K562 (cell line): ENCODE measurements around the gene THAP8. TPM values are rescaled to one million over a fixed set of nuclear protein-coding genes. Genes with fewer than 3 reads are reported as not detected.

Source experiments
- ATAC-seq: fragments of 200-7000 bp; cut with Tn5 transposase; 3 replicates; pipeline ENCODE4 v1.9.1; 2020; ENCODE audit warnings: moderate library complexity
- BruUV-seq: library from RNA; stranded (reverse); fragments of 400-500 nt; replicated peaks from 2 replicates; lab custom pipeline; 2021; lab: Mats Ljungman, UMichigan
- CTCF ChIA-PET: fragments of 300-600 bp; formaldehyde crosslinking; extraction: SDS; loops from one replicate; lab custom pipeline; 2021; ENCODE audit warnings: low intra/inter-chr PET ratio; lab: Yijun Ruan, JAX
- POLR2A ChIA-PET: fragments of 300-600, 350-650 bp; sonication (Branson Sonifier 250); formaldehyde crosslinking; extraction: SDS; loops from one replicate; lab custom pipeline; 2021; ENCODE audit warnings: antibody characterized with exemption, inconsistent platforms; lab: Yijun Ruan, JAX
- DNase-seq, 4 experiments: peaks; one replicate each; pipeline versions ENCODE4 v3.0.0 to v3.0.0-alpha.2; 2011 to 2018; ENCODE audit warnings: low spot score in 3 of 4, mixed read lengths in 3 of 4; ENCODE audit errors: extremely low read depth in 1 of 4
- FAIRE-seq: peaks from 2 replicates; lab custom pipeline; 2011; peaks lifted over from hg19 to GRCh38; lab: Jason Lieb, UNC
- H2AFZ ChIP-seq: 2 replicates; pipeline ENCODE4 v1.6.0; 2011; ENCODE audit warnings: low read depth, low read length, control low read depth, inconsistent platforms
- H3K27ac ChIP-seq: fragments of 200-600 bp; 3 replicates; pipeline ENCODE4 v1.8.0; 2011; ENCODE audit warnings: low read depth, mild to moderate bottlenecking, control low read depth, inconsistent platforms, low read length, moderate library complexity, mixed read lengths; ENCODE audit errors: extremely low read depth
- H3K27me3 ChIP-seq, 2 experiments: fragments of 300-600 bp in 1 of 2; 2 replicates in 1 of 2; 3 replicates in 1 of 2; pipeline versions ENCODE4 v1.6.0 to v1.8.0; 2011; ENCODE audit warnings: inconsistent platforms in 2 of 2, low read length in 2 of 2, mild to moderate bottlenecking in 1 of 2, mixed read lengths in 1 of 2, moderate library complexity in 1 of 2; ENCODE audit not compliant: control insufficient read depth in 2 of 2, insufficient read depth in 2 of 2
- H3K36me3 ChIP-seq: fragments of 300-600 bp; 3 replicates; pipeline ENCODE4 v1.8.0; 2011; ENCODE audit warnings: mild to moderate bottlenecking, low read length, inconsistent platforms; ENCODE audit not compliant: control insufficient read depth, insufficient read depth
- H3K4me1 ChIP-seq, 2 experiments: fragments of 200-600 bp in 1 of 2; replicated peaks in 1 of 2; 2 replicates in 1 of 2; 3 replicates in 1 of 2; pipeline versions ENCODE4 v1.5.1 to v1.8.0; 2011; ENCODE audit warnings: inconsistent platforms in 2 of 2, low read length in 2 of 2, mild to moderate bottlenecking in 1 of 2, mixed read lengths in 1 of 2, moderate library complexity in 1 of 2; ENCODE audit not compliant: control insufficient read depth in 2 of 2, insufficient read depth in 2 of 2
- H3K4me2 ChIP-seq: 2 replicates; pipeline ENCODE4 v1.6.1; 2011; ENCODE audit warnings: low read length, control low read depth, inconsistent platforms, mixed read lengths; ENCODE audit not compliant: insufficient read depth
- H3K4me3 ChIP-seq: fragments of 200-600 bp; sonication (generic), shearing (Covaris generic); 2 replicates; pipeline ENCODE4 v1.5.1; 2016; ENCODE audit warnings: control low read depth, inconsistent platforms
- H3K79me2 ChIP-seq: fragments of 200-600 bp; 3 replicates; pipeline ENCODE4 v1.8.0; 2011; ENCODE audit warnings: low read length, inconsistent platforms; ENCODE audit not compliant: control insufficient read depth, insufficient read depth
- H3K9ac ChIP-seq, 2 experiments: 2 replicates each; pipeline versions ENCODE4 v1.6.0 to v1.6.1; 2011; ENCODE audit warnings: low read depth in 2 of 2, low read length in 2 of 2, control low read depth in 1 of 2, inconsistent platforms in 1 of 2, mild to moderate bottlenecking in 1 of 2, mixed read lengths in 1 of 2; ENCODE audit not compliant: insufficient read depth in 1 of 2
- H3K9me1 ChIP-seq: one replicate; pipeline ENCODE4 v1.6.0; 2011; ENCODE audit warnings: inconsistent platforms, mild to moderate bottlenecking, low read length, moderate library complexity; ENCODE audit not compliant: control insufficient read depth, insufficient read depth
- H3K9me3 ChIP-seq: replicated peaks from 2 replicates; pipeline ENCODE4 v1.5.1; 2011; ENCODE audit warnings: low read depth, low read length, inconsistent platforms; ENCODE audit not compliant: control insufficient read depth, insufficient read depth
- H4K20me1 ChIP-seq: replicated peaks from 2 replicates; pipeline ENCODE4 v1.6.1; 2011; ENCODE audit warnings: low read length, inconsistent platforms, mixed read lengths; ENCODE audit not compliant: control insufficient read depth, insufficient read depth
- ARID3B ChIP-seq: fragments of 250-450 bp; sonication (Bioruptor Pico); IDR thresholded peaks from 2 replicates; pipeline ENCODE4 v1.4.0; 2020; ENCODE audit warnings: borderline replicate concordance
- CBX8 ChIP-seq: fragments of 200-600 bp; sonication (generic); IDR thresholded peaks from 2 replicates; pipeline ENCODE4 v1.6.1; 2012; ENCODE audit warnings: borderline replicate concordance, mixed run types, low read depth, mild to moderate bottlenecking, moderate library complexity, mixed read lengths, low read length, control low read depth, inconsistent platforms; ENCODE audit not compliant: poor library complexity, severe bottlenecking; ENCODE audit errors: extremely low read depth
- GTF2E2 ChIP-seq: fragments of 200-800 bp; sonication (Bioruptor generic); IDR thresholded peaks from 2 replicates; pipeline ENCODE4 v1.6.1; 2016; ENCODE audit warnings: missing genetic modification characterization, missing compliant biosample characterization
- PKNOX1 ChIP-seq: fragments of 450-650 bp; IDR thresholded peaks from 2 replicates; pipeline ENCODE4 v1.6.1; 2016
- ZNF274 ChIP-seq: IDR thresholded peaks from 2 replicates; pipeline ENCODE4 v1.6.1; 2011; ENCODE audit warnings: low read depth, mild to moderate bottlenecking, low read length, moderate library complexity, borderline replicate concordance
- ZNF780A ChIP-seq: fragments of 250-450 bp; sonication (Bioruptor Pico); IDR thresholded peaks from 2 replicates; pipeline ENCODE4 v1.5.0; 2021; ENCODE audit warnings: mild to moderate bottlenecking
- WGBS: fragments of 100-300 bp; shearing (Covaris generic); methylation state at CpG from one replicate; pipeline ENCODE4 v1.1.6; 2016; ENCODE audit warnings: low coverage, mixed read lengths; ENCODE audit not compliant: insufficient coverage; ENCODE audit errors: missing lambda C conversion rate; 5-methylcytosine and 5-hydroxymethylcytosine counted together
- in situ Hi-C: fragments of 300-500 bp; cut with MboI; formaldehyde crosslinking; loops from 4 replicates; pipeline ENCODE4 v1.15.0; 2018; ENCODE audit warnings: inconsistent platforms, mixed read lengths
- intact Hi-C: fragments of 100-400 bp; cut with micrococcal nuclease; formaldehyde crosslinking; loops from 2 replicates; pipeline ENCODE4 v1.14.2; 2022
- polyA plus RNA-seq, 8 experiments: library from polyadenylated mRNA; depleted of rRNA in 4 of 8; stranded (reverse) in 5 of 8; unstranded in 3 of 8; fragments of >200 nt; fragmentation: Nextera tagmentation in 2 of 8; fragmentation: Illumina TruSeq in 1 of 8; extraction: Ambion mirVana in 2 of 8; extraction: Trizol in 1 of 8; gene quantifications; 2 replicates each; pipeline versions ENCODE4 v1.2.1 to v1.2.3, GENCODE V29; 2011 to 2014; ENCODE audit warnings: inconsistent platforms in 1 of 8, missing spikeins in 1 of 8
- total RNA-seq, 7 experiments: library from RNA; depleted of rRNA in 6 of 7; stranded (reverse); fragments of >200 nt in 6 of 7; fragmentation: Illumina TruSeq in 2 of 7; extraction: Trizol in 2 of 7; gene quantifications; 2 replicates each; pipeline versions ENCODE4 v1.2.1 to v1.2.3, GENCODE V29; 2011 to 2021; ENCODE audit warnings: low replicate concordance in 1 of 7

Gene THAP8
- total and polyA plus RNA-seq, 9 of the 15 experiments (the other 6 are each of a cell fraction or from before 2014, with no cell fraction given) = 0.11 to 2.0 (median 0.94) TPM

GRCh38 chr19:36079389-36079945 lies 25.4 kb upstream of the THAP8 start:
- WGBS = 80% methylated on average over 3 of the region's 3 CpGs
- no TSS peak for BruUV-seq
- H4K20me1 ChIP-seq = no peaks in the 10 kb centered on the region; the same call in 1 of the 2 replicates
- H3K27me3 ChIP-seq = no peaks in the 10 kb centered on the region
- H3K79me2 ChIP-seq = no peaks in the 10 kb centered on the region
- peaks cover 86% of the 10 kb centered on the region for H3K36me3 ChIP-seq
- FAIRE-seq = no peak
- CTCF ChIA-PET = no interaction called here
- H3K4me1 ChIP-seq = no peaks in the 10 kb centered on the region
- no peak overlapping the region for H3K4me2 ChIP-seq
- H3K9ac ChIP-seq = no peak overlapping the region
- no peak for ATAC-seq
- H3K27ac ChIP-seq = no peak overlapping the region
- no peaks in the 10 kb centered on the region for H3K9me3 ChIP-seq
- intact Hi-C loops = no loop called here
- no peak overlapping the region for H2AFZ ChIP-seq
- in situ Hi-C loops = no loop called here
- no peaks in the 10 kb centered on the region for H3K9me1 ChIP-seq
- no peak for TF ChIP-seq GTF2E2
- POLR2A ChIA-PET = interaction anchor here (0.7 kb wide), 1 partner anchor 12 kb away, joined by 3 read pairs; no protein-coding TSS in a partner anchor
- no peak for DNase-seq
- H3K4me3 ChIP-seq = no peak overlapping the region

GRCh38 chr19:36073121-36073876 lies 19.2 kb upstream of the THAP8 start:
- DNase-seq (no peak), ATAC-seq (no peak), FAIRE-seq (no peak)
- H2AFZ ChIP-seq = no peak overlapping the region
- H3K79me2 ChIP-seq = no peaks in the 10 kb centered on the region
- H3K27ac ChIP-seq = no peak overlapping the region
- peaks cover 0 to 4% of the 10 kb centered on the region in 2 experiments; a peak in 3 of 5 replicates for H3K4me1 ChIP-seq
- H3K9ac ChIP-seq = no peak overlapping the region
- in situ Hi-C loops = no loop called here
- no peaks in the 10 kb centered on the region for H3K27me3 ChIP-seq
- intact Hi-C loops = no loop called here
- no peaks in the 10 kb centered on the region; the same call in 1 of the 2 replicates for H4K20me1 ChIP-seq
- peaks cover 75% of the 10 kb centered on the region; the same call in 2 of the 3 replicates for H3K36me3 ChIP-seq
- H3K4me2 ChIP-seq = no peak overlapping the region
- no TSS peak for BruUV-seq
- ChIA-PET CTCF (no interaction called here), POLR2A (interaction anchor here (0.6 to 2.1 kb wide), 4 partner anchors 9 to 19 kb away, joined by 3 to 6 read pairs (median 4); no protein-coding TSS in a partner anchor)
- H3K9me3 ChIP-seq = no peaks in the 10 kb centered on the region
- H3K9me1 ChIP-seq = no peaks in the 10 kb centered on the region
- 84% methylated on average over 8 of the region's 10 CpGs for WGBS
- no peak overlapping the region for H3K4me3 ChIP-seq
- no peak for TF ChIP-seq ARID3B
- TF ChIP-seq ZNF274 = no peak
- no peak for TF ChIP-seq ZNF780A
- TF ChIP-seq CBX8 = no peak
- peak; percentile 89 for TF ChIP-seq PKNOX1
